ENCODE results near the gene DHRS4.

DNA sequence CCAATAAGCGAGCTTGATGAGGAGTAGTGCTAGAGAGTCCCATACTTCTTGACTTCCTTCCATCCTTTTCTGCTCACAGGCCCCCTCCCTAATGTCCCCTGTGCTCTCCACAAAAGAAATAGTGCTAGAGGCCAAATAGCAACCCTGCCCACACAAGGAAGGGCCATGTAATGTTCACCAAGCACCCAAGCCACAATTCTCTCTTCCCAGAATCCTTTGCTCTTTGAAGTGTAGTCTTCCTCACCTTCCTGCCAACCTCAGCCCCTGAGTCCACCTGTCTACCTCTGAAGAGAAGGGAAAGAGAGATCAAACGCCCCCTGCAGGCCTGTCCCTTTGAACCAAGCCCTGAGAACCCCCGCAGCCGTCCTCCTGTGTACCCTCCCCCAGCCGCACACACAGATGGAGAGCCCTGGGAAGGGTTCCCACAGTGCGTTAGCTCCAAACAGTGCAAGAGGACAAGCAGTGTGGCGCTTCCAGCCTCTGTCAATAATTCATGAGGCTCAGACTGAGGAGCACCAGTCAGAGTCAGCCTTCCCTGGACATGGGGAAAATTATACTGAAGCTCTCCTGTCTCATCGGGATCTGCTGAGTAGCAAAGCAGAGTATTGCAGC lies 1.9 kb upstream of the DHRS4 start:
- TF ChIP-seq, protein P1, sequence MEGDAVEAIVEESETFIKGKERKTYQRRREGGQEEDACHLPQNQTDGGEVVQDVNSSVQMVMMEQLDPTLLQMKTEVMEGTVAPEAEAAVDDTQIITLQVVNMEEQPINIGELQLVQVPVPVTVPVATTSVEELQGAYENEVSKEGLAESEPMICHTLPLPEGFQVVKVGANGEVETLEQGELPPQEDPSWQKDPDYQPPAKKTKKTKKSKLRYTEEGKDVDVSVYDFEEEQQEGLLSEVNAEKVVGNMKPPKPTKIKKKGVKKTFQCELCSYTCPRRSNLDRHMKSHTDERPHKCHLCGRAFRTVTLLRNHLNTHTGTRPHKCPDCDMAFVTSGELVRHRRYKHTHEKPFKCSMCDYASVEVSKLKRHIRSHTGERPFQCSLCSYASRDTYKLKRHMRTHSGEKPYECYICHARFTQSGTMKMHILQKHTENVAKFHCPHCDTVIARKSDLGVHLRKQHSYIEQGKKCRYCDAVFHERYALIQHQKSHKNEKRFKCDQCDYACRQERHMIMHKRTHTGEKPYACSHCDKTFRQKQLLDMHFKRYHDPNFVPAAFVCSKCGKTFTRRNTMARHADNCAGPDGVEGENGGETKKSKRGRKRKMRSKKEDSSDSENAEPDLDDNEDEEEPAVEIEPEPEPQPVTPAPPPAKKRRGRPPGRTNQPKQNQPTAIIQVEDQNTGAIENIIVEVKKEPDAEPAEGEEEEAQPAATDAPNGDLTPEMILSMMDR (IDR thresholded peaks at IDR 0.05) = no peak
- no peak for TF ChIP-seq EP300 (IDR thresholded peaks at IDR 0.05)
